ENCODE measurements around the gene CNNM1.

Gene CNNM1

GRCh38 chr10:99422529-99423096, 93.5 kb downstream of the CNNM1 start:
- DNase-seq, result no peak

GRCh38 chr10:99424656-99425055, 95.5 kb downstream of the CNNM1 start:
- DNase-seq, result no peak

GRCh38 chr10:99425204-99425603, 96.0 kb downstream of the CNNM1 start:
- DNase-seq, result no peak

- no peak for DNase-seq
These were observed 97.5 kb downstream of the CNNM1 start for GRCh38 chr10:99426689-99427088.

GRCh38 chr10:99427566-99428190, 98.5 kb downstream of the CNNM1 start:
- DNase-seq, result no peak

- no peak for DNase-seq
These were observed 100.5 kb downstream of the CNNM1 start for GRCh38 chr10:99429517-99430095.

- no peak for DNase-seq
These were observed 100.9 kb downstream of the CNNM1 start for GRCh38 chr10:99430116-99430450.

- peak; percentile 95 to 96 for DNase-seq
These were observed 101.5 kb downstream of the CNNM1 start, which contains the start of gene GOT1 for GRCh38 chr10:99430451-99431189. GOT1 (minus strand) TSS chr10:99430624; CDS start chr10:99430565, 59 bp downstream.

- no peak for DNase-seq
These were observed 102.1 kb downstream of the CNNM1 start for GRCh38 chr10:99431190-99431760.

GRCh38 chr10:99432047-99432446, 102.9 kb downstream of the CNNM1 start:
- DNase-seq, result no peak

GRCh38 chr10:99432881-99433280, 103.7 kb downstream of the CNNM1 start:
- no peak for DNase-seq

GRCh38 chr10:99433378-99434020, 104.3 kb downstream of the CNNM1 start:
- DNase-seq, result no peak

GRCh38 chr10:99435986-99436638, 107.0 kb downstream of the CNNM1 start:
- DNase-seq, result no peak

- no peak for DNase-seq
These were observed 109.7 kb downstream of the CNNM1 start for GRCh38 chr10:99438890-99439289.

- DNase-seq, result no peak
These were observed 113.2 kb downstream of the CNNM1 start for GRCh38 chr10:99442394-99442793.

GRCh38 chr10:99443500-99443899, 114.3 kb downstream of the CNNM1 start:
- no peak for DNase-seq

Data from activated T-cell treated with anti-CD3 and anti-CD28 coated beads, Interleukin-2, amount 50 U/mL, for 48 hours (primary cell).